ENCODE data around the gene HNRNPA1. TPM values are rescaled to one million over a fixed set of nuclear protein-coding genes. Genes with fewer than 3 reads are reported as not detected.

Gene HNRNPA1
- total and polyA plus RNA-seq, 9 of the 15 experiments (the other 6 are each of a cell fraction or from before 2014, with no cell fraction given), result 1,166 to 2,703 (median 1,815) TPM

- peak; percentile 82; the same call in 1 of the 2 replicates for TF ChIP-seq NKRF (IDR thresholded peaks at IDR 0.05; ENCODE audit: borderline replicate concordance)
- TF ChIP-seq TBP (optimal IDR thresholded peaks at IDR 0.05; ENCODE audit: low read depth, low read length), result peak; percentile 79
- no peak for TF ChIP-seq CTCFL (IDR thresholded peaks at IDR 0.05; ENCODE audit: borderline replicate concordance, insufficient read depth, low read depth, low read length, poor library complexity, severe bottlenecking)
- TF ChIP-seq NEUROD1 (IDR thresholded peaks at IDR 0.05; ENCODE audit: borderline replicate concordance, low read depth, low read length, partially characterized antibody), result peak; percentile 97
- peak; percentile 58 to 82; a peak in 2 of 4 replicates for TF ChIP-seq SIN3A (IDR thresholded peaks at IDR 0.05; ENCODE audit: borderline replicate concordance in 2 of 2, control insufficient read depth in 1 of 2, low read depth in 2 of 2, low read length in 2 of 2)
- TF ChIP-seq MCM7 (IDR thresholded peaks at IDR 0.05), result no peak
- TF ChIP-seq RHOXF2B (CRISPR knock-in tag; conservative IDR thresholded peaks at IDR 0.05), result no peak; the same call in 1 of the 2 replicates
- TF ChIP-seq CHAMP1 (IDR thresholded peaks at IDR 0.05), result no peak
- TF ChIP-seq ARNT (IDR thresholded peaks at IDR 0.05), result peak in 1 of 2 experiments; percentile 39; a peak in 1 of 4 replicates
- TF ChIP-seq BCOR (IDR thresholded peaks at IDR 0.05), result no peak; the same call in 1 of the 2 replicates
- TF ChIP-seq NR2F6 (CRISPR knock-in tag; IDR thresholded peaks at IDR 0.05), result 0 out of 2 replicates have a peak, but pooled peaks have one; percentile 26
- TF ChIP-seq ZNF217 (CRISPR knock-in tag; IDR thresholded peaks at IDR 0.05), result no peak
- TF ChIP-seq POLR2AphosphoS2 (IDR thresholded peaks at IDR 0.05; ENCODE audit: low read length), result peak; percentile 91; the same call in 1 of the 2 replicates
- no peak for TF ChIP-seq ZC3H4 (CRISPR knock-in tag; IDR thresholded peaks at IDR 0.05; ENCODE audit: borderline replicate concordance)
- no peak for TF ChIP-seq ZNF277 (CRISPR knock-in tag; IDR thresholded peaks at IDR 0.05; ENCODE audit: borderline replicate concordance)
- 0 out of 2 replicates have a peak, but pooled peaks have one; percentile 62 for TF ChIP-seq HIVEP1 (CRISPR knock-in tag; IDR thresholded peaks at IDR 0.05)
- TF ChIP-seq HNRNPH1 (optimal IDR thresholded peaks at IDR 0.05; ENCODE audit: low read depth, low read length), result no peak
- no peak for TF ChIP-seq MECOM (CRISPR knock-in tag; IDR thresholded peaks at IDR 0.05)
These were observed 44.3 kb downstream of the HNRNPA1 start, which contains the start of gene COPZ1 (continued) for GRCh38 chr12:54324617-54325441.

All from K562 (cell line).